ENCODE results near the gene DDX56.

- TF ChIP-seq EZH2 (IDR thresholded peaks at IDR 0.05; ENCODE audit: low read length) = no peak
- TF ChIP-seq, protein P1, sequence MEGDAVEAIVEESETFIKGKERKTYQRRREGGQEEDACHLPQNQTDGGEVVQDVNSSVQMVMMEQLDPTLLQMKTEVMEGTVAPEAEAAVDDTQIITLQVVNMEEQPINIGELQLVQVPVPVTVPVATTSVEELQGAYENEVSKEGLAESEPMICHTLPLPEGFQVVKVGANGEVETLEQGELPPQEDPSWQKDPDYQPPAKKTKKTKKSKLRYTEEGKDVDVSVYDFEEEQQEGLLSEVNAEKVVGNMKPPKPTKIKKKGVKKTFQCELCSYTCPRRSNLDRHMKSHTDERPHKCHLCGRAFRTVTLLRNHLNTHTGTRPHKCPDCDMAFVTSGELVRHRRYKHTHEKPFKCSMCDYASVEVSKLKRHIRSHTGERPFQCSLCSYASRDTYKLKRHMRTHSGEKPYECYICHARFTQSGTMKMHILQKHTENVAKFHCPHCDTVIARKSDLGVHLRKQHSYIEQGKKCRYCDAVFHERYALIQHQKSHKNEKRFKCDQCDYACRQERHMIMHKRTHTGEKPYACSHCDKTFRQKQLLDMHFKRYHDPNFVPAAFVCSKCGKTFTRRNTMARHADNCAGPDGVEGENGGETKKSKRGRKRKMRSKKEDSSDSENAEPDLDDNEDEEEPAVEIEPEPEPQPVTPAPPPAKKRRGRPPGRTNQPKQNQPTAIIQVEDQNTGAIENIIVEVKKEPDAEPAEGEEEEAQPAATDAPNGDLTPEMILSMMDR (optimal IDR thresholded peaks at IDR 0.05 in 1 of 3, IDR thresholded peaks at IDR 0.05 in 1 of 3, conservative IDR thresholded peaks at IDR 0.05 in 1 of 3; ENCODE audit: extremely low read depth in 1 of 3, insufficient read depth in 2 of 3, low read length in 3 of 3) = peak in 1 of 3 experiments; percentile 4
Measured at GRCh38 chr7:44541876-44542610, 31.7 kb downstream of the DDX56 start.
